Measurements from ENCODE around the gene LHFPL3. TPM values are rescaled to one million over a fixed set of nuclear protein-coding genes. Genes with fewer than 3 reads are reported as not detected.

Gene LHFPL3
- total RNA-seq, 1 experiment from 2014 or later = not detected

GRCh38 chr7:104841798-104842197, 513.4 kb downstream of the LHFPL3 start:
- Histone ChIP-seq H2AFZ (ENCODE audit: low read length) (no peak overlapping the region), H3K27ac (ENCODE audit: insufficient read length, low read depth, low read length) (no peak overlapping the region), H3K27me3 (ENCODE audit: insufficient read depth, low read length) (no peaks in the 10 kb centered on the region), H3K9me3 (ENCODE audit: control insufficient read depth, low read depth, low read length) (no peaks in the 10 kb centered on the region), H4K20me1 (ENCODE audit: control insufficient read depth, insufficient read depth, insufficient read length) (no peaks in the 10 kb centered on the region), H2BK120ac (ENCODE audit: low read depth, low read length, poor library complexity, severe bottlenecking) (no peak overlapping the region), H3K14ac (ENCODE audit: insufficient read depth, low read length) (no peak overlapping the region), H2BK5ac (ENCODE audit: insufficient read length, low read length) (no peak overlapping the region), H2AK5ac (ENCODE audit: insufficient read length, low read length) (no peak overlapping the region), H4K8ac (replicated peaks; ENCODE audit: insufficient read length, low read depth, low read length) (no peak overlapping the region), H2BK20ac (ENCODE audit: low read depth, low read length, poor library complexity, severe bottlenecking) (no peak overlapping the region), H3K4ac (ENCODE audit: low read depth, low read length) (no peak overlapping the region), H4K91ac (ENCODE audit: insufficient read length, low read depth, low read length) (no peak overlapping the region), H3K56ac (ENCODE audit: insufficient read length, low read depth, low read length) (no peak overlapping the region), H2BK12ac (ENCODE audit: insufficient read length, low read depth, low read length) (no peak overlapping the region), H3T11ph (ENCODE audit: low read length) (no peak overlapping the region), H3K18ac (ENCODE audit: insufficient read length, low read depth, low read length) (no peak overlapping the region), H2BK15ac (ENCODE audit: low read depth, low read length) (no peak overlapping the region), H3K4me2 (ENCODE audit: insufficient read depth, insufficient read length, low read length) (no peak overlapping the region), H3K79me2 (ENCODE audit: insufficient read depth, low read length) (no peaks in the 10 kb centered on the region), H3K23me2 (ENCODE audit: insufficient read length, low read depth, low read length, poor library complexity, severe bottlenecking) (no peaks in the 10 kb centered on the region), H4K5ac (ENCODE audit: insufficient read length, low read depth, low read length) (no peak overlapping the region), H3K23ac (ENCODE audit: insufficient read length, low read depth, low read length) (no peak overlapping the region), H3K9ac (ENCODE audit: extremely low read depth, insufficient read length, low read length) (no peak overlapping the region), H3K4me1 (ENCODE audit: insufficient read depth, low read length) (no peaks in the 10 kb centered on the region), H3K79me1 (ENCODE audit: insufficient read depth, low read depth, low read length, poor library complexity, severe bottlenecking) (no peaks in the 10 kb centered on the region)
- no CpG with 5 or more reads among the region's 1 CpG for WGBS (ENCODE audit: extremely low coverage, insufficient read length, low lambda C conversion rate)
- Mint-ChIP-seq H3K27ac (no peak overlapping the region), H3K9me3 (no peaks in the 10 kb centered on the region), H3K36me3 (ENCODE audit: insufficient read depth in 1 of 3, low read depth in 3 of 3) (no peaks in the 10 kb centered on the region; a peak in 1 of 7 replicates), H3K4me3 (no peak overlapping the region), H3K4me1 (peaks cover 2 to 5% of the 10 kb centered on the region in 2 experiments; a peak in 2 of 4 replicates), H3K27me3 (ENCODE audit: low read depth) (no peaks in the 10 kb centered on the region; the same call in 1 of the 2 replicates)
- DNase-seq = no peak
- no peak for TF ChIP-seq CTCF (conservative IDR thresholded peaks at IDR 0.05)
